ENCODE data around the gene SPACA4. TPM values are rescaled to one million over a fixed set of nuclear protein-coding genes. Genes with fewer than 3 reads are reported as not detected.
"Not testable (repeated sequence)": the region's sequence is repeated elsewhere in the genome, so short reads cannot be mapped to it uniquely, and the experiment has no call there.

SPACA4 gene
- total RNA-seq, 3 donors from 2014 or later (not counting 1 experiment from before 2014, with no cell fraction given), result not detected

GRCh38 chr19:48575931-48576622 lies 30.5 kb upstream of the SPACA4 start:
- H3K27me3 Mint-ChIP-seq (ENCODE audit: low read depth in 2 of 2), result peaks cover 0 to 2% of the 10 kb centered on the region in 2 donors
- Histone ChIP-seq H3K9me3 (ENCODE audit: control insufficient read depth, insufficient read depth, low read length) (no peaks in the 10 kb centered on the region), H3K4me1 (ENCODE audit: control insufficient read depth, insufficient read depth, low read length) (no peaks in the 10 kb centered on the region), H3K27ac (ENCODE audit: low read length) (no peak overlapping the region), H3K4me3 (ENCODE audit: low read length) (no peak overlapping the region), H3K36me3 (ENCODE audit: control insufficient read depth, insufficient read depth, low read length) (no peaks in the 10 kb centered on the region), H3K27me3 (ENCODE audit: control insufficient read depth, insufficient read depth, low read length) (no peaks in the 10 kb centered on the region)
- H3K4me1 Mint-ChIP-seq, result no peaks in the 10 kb centered on the region
- H3K9me3 Mint-ChIP-seq, result no peaks in the 10 kb centered on the region
- no peak overlapping the region for H3K4me3 Mint-ChIP-seq
- ATAC-seq, result no peak
- DNase-seq, result no peak
- no peaks in the 10 kb centered on the region for H3K36me3 Mint-ChIP-seq
- no peak for TF ChIP-seq CTCF (IDR thresholded peaks at IDR 0.05)
- intact Hi-C loops (cut with micrococcal nuclease), result no loop called here
- no peak overlapping the region for H3K27ac Mint-ChIP-seq
- 85% methylated on average over 19 of the region's 23 CpGs for WGBS (ENCODE audit: insufficient coverage)

- H3K9me3 Mint-ChIP-seq; H3K4me3 ChIP-seq (ENCODE audit: low read length); H3K36me3 ChIP-seq (ENCODE audit: control insufficient read depth, insufficient read depth, low read length); H3K9me3 ChIP-seq (ENCODE audit: control insufficient read depth, insufficient read depth, low read length); H3K4me1 ChIP-seq (ENCODE audit: control insufficient read depth, insufficient read depth, low read length); H3K4me1 Mint-ChIP-seq; H3K27ac Mint-ChIP-seq; DNase-seq; H3K27ac ChIP-seq (ENCODE audit: low read length); intact Hi-C loops (cut with micrococcal nuclease); H3K27me3 Mint-ChIP-seq (ENCODE audit: low read depth in 2 of 2); H3K4me3 Mint-ChIP-seq; ATAC-seq; H3K27me3 ChIP-seq (ENCODE audit: control insufficient read depth, insufficient read depth, low read length); H3K36me3 Mint-ChIP-seq: not testable (repeated sequence)
- WGBS (ENCODE audit: insufficient coverage), result 89% methylated on average over 7 of the region's 7 CpGs
Measured at GRCh38 chr19:48577908-48578307, 28.6 kb upstream of the SPACA4 start.

- Histone ChIP-seq H3K27me3 (ENCODE audit: control insufficient read depth, insufficient read depth, low read length) (no peaks in the 10 kb centered on the region), H3K36me3 (ENCODE audit: control insufficient read depth, insufficient read depth, low read length) (no peaks in the 10 kb centered on the region), H3K27ac (ENCODE audit: low read length) (no peak overlapping the region), H3K4me1 (ENCODE audit: control insufficient read depth, insufficient read depth, low read length) (peaks cover 1% of the 10 kb centered on the region), H3K4me3 (ENCODE audit: low read length) (no peak overlapping the region), H3K9me3 (ENCODE audit: control insufficient read depth, insufficient read depth, low read length) (no peaks in the 10 kb centered on the region)
- Mint-ChIP-seq H3K36me3 (no peaks in the 10 kb centered on the region), H3K9me3 (no peaks in the 10 kb centered on the region), H3K4me3 (no peak overlapping the region), H3K27ac (no peak overlapping the region), H3K4me1 (no peaks in the 10 kb centered on the region), H3K27me3 (ENCODE audit: low read depth in 2 of 2) (no peaks in the 10 kb centered on the region)
- intact Hi-C loops (cut with micrococcal nuclease), result no loop called here
- TF ChIP-seq CTCF (IDR thresholded peaks at IDR 0.05), result no peak
- no peak for ATAC-seq
- 39% methylated on average over 3 of the region's 3 CpGs for WGBS (ENCODE audit: insufficient coverage)
- no peak for DNase-seq
Measured at GRCh38 chr19:48578891-48579290, 27.7 kb upstream of the SPACA4 start.

GRCh38 chr19:48582168-48582567 lies 24.4 kb upstream of the SPACA4 start:
- Mint-ChIP-seq H3K27ac (no peak overlapping the region), H3K9me3 (no peaks in the 10 kb centered on the region), H3K4me3 (no peak overlapping the region), H3K36me3 (no peaks in the 10 kb centered on the region), H3K27me3 (ENCODE audit: low read depth in 2 of 2) (peaks cover 7 to 8% of the 10 kb centered on the region in 2 donors), H3K4me1 (peaks cover 6 to 7% of the 10 kb centered on the region in 2 donors)
- H3K9me3 ChIP-seq (ENCODE audit: control insufficient read depth, insufficient read depth, low read length), result peaks cover 5% of the 10 kb centered on the region
- TF ChIP-seq CTCF (IDR thresholded peaks at IDR 0.05), result no peak
- H3K27me3 ChIP-seq (ENCODE audit: control insufficient read depth, insufficient read depth, low read length), result no peaks in the 10 kb centered on the region
- ATAC-seq (no peak), DNase-seq (no peak)
- H3K4me3 ChIP-seq (ENCODE audit: low read length), result no peak overlapping the region
- H3K4me1 ChIP-seq (ENCODE audit: control insufficient read depth, insufficient read depth, low read length), result peaks cover 6% of the 10 kb centered on the region
- H3K36me3 ChIP-seq (ENCODE audit: control insufficient read depth, insufficient read depth, low read length), result no peaks in the 10 kb centered on the region
- no peak overlapping the region for H3K27ac ChIP-seq (ENCODE audit: low read length)
- intact Hi-C loops (cut with micrococcal nuclease), result no loop called here
- 94% methylated on average over 1 of the region's 2 CpGs for WGBS (ENCODE audit: insufficient coverage)

Measured in natural killer cell (primary cell).